HG03039 (cell line): ENCODE data around the gene ARL1.
A peak's percentile ranks its signal among the peaks of the same experiment; 100 is the strongest.
"Not testable (repeated sequence)": the region's sequence is repeated elsewhere in the genome, so short reads cannot be mapped to it uniquely, and the experiment has no call there.

Experiments
- ATAC-seq: cut with Tn5 transposase; IDR thresholded peaks from one replicate; pipeline ENCODE4 v1.9.1; 2021; ENCODE audit warnings: mild to moderate bottlenecking, moderate library complexity; ENCODE audit not compliant: unreplicated experiment

The ARL1 gene

DNA sequence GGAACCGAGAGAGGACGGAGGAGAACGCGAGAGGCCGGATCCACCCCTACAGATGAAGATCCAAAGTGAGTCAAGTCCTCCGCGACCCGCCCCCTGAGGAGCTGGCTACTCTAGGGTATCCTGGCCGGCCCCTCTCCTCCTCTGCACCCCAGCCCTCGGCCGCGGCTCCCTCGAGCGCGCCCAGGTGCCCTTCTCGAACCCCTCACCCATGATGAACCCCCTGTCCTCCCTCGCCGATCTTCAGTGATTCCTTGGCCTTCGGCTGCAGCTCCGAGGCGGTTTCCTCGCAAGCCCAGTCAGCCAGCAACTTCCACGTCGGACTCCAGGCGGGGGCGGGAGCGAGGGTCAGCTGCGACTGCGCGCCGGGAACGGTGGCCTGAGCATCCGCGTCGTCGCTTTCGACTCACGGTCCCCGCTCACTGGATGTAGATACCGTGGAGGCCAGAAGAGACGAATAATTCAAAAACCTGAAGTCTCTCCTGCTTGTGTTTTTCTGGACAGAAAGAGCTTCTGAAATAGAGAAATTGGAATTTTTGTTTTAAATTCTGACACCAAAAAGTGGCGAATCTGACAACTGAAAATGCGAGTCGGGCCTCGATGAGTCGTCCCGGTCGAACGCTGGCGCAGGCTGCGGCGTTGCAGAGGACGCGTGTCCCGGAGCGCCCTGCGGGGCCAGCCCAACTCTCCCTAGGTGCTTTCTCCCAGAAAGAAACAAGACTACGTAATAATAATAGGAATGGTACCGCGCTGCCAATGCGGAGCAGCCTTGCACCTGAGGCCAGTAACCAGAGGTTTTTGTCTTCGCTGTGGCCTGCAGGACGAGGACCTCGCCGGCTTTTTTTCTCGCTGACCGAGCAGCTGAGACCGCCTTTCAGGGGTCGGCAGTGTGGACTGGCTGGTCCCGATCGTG, at the start of gene ARL1:
Gene ARL1, minus strand, starts transcription at position 337 of the 910 bp plus-strand sequence. Its CDS starts 127 bp downstream, at position 210.
- peak; percentile 66 for ATAC-seq

DNA sequence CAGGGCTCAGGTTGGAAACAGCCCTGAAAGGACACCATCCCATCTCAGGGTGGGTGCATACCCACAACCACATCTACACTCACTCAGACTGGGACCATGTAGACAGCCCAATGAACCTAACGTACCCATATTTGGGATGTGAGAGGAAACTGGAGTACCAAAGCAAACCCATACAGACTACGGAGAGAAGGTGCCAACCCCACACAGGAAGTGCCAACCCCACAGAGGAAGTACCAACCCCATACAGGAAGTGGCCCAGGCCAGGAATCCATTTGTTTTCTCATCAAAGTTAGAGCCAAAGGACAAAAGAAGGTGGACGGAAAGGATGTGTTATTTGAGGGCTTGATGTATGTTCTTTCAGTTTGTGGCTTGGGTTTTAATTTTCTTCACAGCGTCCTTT, 48.1 kb upstream of the ARL1 start:
- ATAC-seq, result no peak

DNA sequence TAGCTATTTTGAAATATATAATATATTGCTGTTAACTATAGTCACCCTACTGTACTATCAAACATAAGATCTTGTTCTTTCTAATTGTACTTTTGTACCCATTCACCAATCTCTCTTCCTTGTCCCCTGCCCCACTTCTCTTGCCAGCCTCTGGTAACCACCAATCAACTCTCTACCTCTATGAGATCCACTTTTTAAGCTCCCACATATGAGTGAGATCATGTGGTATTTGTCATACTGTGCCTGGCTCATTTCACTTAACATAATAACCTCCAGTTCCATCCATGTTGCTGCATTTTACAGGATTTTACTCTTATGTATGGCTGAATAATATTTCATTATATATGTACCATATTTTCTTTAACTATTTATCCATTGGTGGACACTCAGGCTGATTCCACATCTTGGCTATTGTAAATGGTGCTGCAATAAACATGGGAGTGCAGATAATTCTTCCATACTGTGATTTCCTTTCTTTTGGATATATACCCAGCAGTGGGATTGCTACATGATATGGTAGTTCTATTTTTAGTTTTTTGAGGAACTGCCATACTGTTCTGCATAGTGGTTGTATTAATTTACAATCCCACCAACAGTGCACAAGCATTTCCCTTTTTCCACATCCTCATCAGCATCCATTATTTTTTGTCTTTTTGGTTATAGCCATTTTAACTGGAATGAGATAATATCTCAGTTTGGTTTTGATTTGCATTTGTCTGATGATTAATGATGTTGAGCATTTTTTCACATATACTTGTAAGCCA, 34.1 kb upstream of the ARL1 start:
- ATAC-seq, result no peak

DNA sequence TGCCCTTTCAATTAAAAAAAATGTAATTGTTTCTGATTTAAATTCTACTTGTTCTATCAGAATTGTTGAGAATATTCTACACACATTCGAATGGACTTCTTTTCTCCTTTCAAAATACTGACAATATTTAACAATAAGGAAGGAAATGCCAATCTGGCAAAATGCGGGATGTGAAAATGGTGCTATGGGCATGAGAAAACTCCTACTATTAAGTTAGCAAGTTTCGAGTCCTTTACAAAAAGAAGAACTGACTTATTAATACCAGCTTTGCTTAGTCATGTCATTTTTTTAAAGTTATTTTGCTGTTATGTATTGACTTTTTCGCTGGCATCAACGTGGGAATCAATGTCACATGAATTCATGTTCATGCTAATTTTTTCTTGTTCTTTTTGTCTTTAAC, 31.7 kb upstream of the ARL1 start:
- no peak for ATAC-seq

DNA sequence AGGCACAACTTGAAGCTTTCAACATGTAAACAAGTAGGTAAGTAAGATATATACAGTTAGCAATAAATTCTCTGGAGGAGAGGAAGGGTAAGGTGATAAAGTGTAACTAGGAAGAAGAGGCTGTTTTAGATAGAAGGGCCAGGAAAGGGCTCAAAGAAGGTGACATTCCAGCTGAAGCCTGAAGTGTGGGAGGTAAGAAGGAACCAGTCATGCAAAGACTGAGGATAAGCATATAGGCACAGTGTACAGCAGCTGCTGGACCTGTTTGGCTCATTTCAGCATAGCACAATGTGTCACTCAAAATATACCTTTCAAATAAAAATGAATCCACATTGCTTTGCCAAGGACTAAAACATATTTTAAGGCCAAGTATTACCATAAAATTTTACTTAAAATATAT, 28.6 kb upstream of the ARL1 start:
- no peak for ATAC-seq

DNA sequence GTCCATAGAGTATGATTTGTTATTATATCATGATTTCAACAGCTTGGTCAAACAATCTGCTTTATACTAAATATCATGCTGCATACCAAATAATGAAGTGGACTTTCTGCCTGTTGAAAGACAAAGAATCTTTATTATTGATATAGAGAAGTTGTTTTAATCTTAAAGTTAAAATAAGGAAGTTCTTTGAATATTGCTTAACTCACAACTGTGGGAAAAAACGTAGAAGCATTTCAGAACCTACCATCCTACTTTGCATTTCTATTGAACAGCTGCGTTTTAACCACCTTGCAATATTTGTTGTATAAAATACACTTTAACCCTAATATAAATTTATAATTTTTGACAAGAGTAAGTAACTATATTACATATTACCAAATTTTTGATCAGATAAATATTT, 22.9 kb upstream of the ARL1 start:
- no peak for ATAC-seq

DNA sequence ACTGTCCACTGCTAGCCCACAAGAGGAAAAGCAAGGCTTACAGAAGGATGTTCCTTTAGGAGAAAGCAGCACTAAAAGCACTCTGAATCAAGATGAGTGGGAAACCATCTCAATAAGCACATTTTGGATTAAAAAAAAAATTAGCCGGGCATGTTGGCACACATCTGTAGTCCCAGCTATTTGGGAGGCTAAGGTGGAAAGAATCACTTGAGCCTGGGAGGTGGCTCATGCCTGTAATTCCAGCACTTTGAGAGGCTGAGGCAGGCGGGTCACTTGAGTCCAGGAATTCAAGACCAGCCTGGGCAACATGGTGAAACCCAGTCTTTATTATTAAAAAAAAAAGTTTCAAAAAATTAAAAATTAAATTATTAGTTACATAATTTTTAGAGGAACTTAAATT, 17.0 kb upstream of the ARL1 start:
- ATAC-seq, result no peak

DNA sequence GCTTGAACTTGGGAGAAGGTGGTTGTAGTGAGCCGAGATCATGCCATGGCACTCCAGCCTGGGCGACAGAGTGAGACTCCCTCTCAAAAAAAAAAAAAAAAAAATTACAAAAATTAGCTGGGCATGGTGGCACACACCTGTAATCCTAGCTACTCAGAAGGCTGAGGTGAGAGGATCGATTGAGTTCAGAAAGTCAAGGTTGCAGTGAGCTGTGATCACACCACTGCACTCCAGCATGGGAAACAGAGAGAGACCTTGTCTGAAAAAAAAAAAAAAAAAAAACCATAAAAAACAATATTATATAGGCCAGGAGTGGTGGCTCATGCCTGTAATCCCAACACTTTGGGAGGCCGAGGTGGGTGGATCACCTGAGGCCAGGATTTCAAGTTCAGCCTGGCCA, 14.5 kb upstream of the ARL1 start:
- not testable (repeated sequence) for ATAC-seq

DNA sequence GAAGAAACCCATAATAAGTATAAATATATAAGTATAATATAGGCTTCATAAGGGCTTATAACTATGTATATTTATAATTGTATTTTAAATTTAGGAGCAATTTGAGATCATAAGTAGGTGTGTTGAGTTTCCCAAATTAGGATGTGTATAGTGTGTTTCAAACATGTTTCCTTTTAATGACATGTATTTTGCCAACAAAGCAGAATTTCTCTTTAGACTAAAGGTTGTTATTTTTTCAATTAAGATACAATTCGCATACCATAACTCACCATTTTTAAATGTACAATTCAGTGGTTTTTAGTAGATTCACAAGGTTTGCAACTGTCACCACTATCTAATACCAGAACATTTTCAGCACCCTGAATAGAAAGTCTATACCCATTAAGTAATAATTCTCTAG, 7.7 kb upstream of the ARL1 start:
- no peak for ATAC-seq

DNA sequence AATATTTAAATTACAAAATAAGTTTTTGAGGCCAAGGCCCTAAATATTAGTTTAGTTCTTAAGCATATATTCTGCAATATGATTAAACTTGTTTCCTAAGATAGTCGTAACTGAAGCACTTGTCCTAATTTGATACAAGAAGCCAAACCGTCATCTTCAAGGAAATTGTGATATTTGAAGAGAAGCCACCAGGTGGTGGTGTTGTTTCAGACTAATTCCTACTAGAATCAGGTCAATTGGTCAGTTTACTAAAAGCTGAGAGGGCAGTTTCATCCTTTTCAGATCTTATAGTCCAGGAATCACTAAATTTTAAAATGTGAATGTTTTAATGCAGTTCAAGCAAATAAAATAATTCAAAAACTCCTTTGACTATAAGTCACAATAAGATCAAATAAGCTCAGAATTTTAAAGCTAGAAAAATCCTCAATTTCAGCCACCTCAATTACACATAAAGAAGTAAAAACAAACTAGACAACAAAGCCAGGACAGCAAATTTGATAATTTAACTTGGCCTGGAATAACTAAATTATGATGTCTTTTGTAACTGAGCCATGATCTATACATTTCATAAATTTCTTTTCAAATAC, 7.1 kb upstream of the ARL1 start:
- no peak for ATAC-seq

DNA sequence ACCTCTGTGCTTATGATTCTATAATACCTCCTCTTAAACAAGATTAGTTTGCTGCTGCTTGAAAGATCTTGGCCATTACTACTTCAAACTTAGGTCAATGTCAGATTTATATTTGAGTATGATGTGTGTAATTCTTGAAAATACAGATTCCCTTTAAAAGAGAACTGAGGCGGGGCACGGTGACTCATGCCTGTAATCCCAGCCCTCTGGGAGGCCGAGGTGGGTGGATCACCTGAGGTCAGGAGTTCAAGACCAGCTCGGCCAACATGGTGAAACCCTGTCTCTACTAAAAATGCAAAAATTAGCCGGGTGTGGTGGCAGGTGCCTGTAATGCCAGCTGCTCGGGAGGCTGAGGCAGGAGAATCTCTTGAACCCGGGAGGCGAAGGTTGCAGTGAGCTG, 2.6 kb upstream of the ARL1 start:
- not testable (repeated sequence) for ATAC-seq

DNA sequence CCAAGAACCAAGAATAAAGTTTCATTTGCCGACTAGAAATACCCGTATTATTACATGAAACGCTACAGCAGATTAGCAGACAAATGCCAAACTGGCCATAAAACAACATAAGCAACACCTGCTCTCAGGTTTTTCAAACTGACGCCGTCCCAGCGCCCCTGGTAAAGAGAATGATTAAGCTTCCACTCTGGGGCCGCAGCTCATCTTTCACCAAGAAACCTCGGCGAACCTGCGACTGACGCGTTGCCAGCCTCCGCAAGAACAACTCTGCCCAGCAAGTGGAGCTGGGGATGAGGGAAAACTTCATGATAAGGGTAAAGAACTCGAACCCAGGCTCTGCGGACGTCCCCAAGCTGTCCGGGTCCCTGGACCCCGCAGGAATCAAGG, 530 bp downstream of the ARL1 start:
- ATAC-seq, result peak; percentile 19

DNA sequence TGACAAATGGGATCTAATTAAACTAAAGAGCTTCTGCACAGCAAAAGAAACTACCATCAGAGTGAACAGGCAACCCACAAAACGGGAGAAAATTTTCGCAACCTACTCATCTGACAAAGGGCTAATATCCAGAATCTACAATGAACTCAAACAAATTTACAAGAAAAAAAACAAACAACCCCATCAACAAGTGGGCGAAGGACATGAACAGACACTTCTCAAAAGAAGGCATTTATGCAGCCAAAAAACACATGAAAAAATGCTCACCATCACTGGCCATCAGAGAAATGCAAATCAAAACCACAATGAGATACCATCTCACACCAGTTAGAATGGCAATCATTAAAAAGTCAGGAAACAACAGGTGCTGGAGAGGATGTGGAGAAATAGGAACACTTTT, 16.4 kb downstream of the ARL1 start:
- not testable (repeated sequence) for ATAC-seq

DNA sequence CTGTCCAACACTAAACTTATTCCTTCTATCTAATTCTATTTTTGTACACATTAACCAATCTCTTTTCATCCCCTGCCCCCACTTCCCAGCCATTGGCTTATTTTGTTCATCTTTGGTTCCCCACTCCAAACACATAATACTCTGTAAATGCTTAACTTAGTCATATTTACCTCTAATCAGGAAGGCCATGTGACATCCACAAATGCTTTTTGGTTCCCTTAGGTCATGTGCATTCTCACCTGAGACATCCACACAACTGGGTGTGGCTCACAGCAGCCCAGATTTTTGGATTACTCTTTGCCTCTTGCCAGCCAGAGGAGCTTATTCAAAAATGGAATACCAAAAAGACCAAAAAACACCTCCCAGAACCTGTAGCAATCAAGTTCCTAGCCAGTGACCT, 28.4 kb downstream of the ARL1 start:
- ATAC-seq, result no peak

DNA sequence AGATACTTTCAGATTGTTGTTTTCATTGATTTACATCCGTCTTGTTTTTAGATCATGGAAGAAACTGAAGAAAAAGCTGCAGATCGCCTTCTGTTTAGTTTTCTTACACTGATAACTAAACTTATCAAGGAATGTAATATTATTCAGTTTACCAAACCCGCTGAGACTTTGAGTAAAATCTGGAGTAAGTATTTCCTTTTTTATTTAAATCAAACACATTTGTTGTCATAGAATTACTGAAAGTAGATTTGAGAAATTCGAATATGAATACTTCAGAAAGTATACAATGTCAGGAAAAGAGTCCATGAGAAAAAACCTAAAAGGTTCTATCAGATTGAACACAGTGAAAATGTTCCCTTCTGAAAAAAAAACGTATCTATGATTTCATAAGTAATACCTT, 32.0 kb downstream of the ARL1 start:
- ATAC-seq, result no peak

DNA sequence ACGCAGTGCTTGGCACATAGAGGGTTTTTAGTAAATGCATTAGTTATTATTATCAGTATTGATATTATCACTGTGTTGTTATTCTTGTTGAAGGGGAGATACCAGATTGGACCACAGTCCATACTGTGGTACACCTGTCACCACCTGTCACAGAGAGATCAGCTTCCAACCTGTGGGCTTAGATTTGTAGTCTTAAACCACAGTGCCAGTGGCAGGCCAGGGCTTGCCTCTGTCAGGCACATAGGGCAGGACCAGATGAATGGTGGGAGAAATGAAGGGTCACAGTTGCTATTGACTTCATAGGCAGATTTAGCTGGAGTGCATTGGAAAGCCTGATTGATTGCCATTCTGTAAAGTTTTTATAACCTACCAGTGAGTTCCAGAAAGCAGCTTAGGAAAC, 35.1 kb downstream of the ARL1 start:
- ATAC-seq, result no peak

DNA sequence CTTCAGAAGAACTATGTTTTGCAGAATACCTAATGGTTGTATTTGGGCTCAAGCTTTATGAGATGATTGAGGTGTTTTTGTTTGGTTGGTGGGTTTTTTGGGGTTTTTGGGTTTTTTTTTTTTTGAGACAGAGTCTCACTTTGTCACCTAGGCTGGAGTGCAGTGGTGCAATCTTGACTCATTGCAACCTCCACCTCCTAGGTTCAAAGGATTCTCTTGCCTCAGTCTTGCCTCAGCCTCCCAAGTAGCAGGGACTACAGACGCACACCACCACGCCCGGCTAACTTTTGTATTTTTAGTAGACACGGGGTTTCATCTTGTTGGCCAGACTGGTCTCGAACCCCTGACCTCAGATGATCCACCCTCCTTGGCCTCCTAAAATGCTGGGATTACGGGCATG, 39.6 kb downstream of the ARL1 start:
- no peak for ATAC-seq

DNA sequence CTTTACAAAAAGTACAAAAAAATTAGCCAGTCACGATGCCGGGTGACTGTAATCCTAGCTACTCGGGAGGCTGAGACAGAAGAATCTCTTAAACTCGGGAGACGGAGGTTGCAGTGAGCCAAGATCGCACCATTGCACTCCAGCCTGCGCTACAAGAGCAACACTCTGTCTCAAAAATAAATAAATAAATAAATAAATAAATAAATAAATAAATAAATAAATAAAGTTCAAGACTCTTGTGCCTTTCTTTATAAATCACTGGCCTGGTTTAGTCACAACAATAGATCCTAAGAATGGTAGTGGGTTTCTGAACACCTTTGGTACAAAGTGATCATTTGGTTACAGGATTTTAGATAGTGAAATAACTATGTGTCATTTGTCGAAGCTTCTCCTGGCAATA, 46.1 kb downstream of the ARL1 start:
- no peak for ATAC-seq

DNA sequence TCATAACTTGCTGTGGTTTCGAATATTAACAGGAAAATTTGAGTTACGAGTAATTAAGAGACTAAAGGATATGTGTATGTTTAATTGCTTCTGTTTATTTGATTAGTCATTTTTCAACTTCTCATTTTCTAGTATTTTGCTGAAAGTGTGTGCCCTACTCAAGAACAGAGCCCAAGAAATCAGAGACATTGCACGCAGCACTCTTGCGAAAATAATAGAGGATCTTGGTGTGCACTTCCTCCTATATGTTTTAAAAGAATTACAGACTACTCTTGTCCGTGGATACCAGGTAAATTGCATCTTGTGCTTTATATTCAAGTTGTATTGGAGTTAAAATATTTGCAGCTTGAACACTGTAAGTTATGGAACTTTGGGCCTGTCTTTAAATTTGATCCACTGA, 50.8 kb downstream of the ARL1 start:
- no peak for ATAC-seq

DNA sequence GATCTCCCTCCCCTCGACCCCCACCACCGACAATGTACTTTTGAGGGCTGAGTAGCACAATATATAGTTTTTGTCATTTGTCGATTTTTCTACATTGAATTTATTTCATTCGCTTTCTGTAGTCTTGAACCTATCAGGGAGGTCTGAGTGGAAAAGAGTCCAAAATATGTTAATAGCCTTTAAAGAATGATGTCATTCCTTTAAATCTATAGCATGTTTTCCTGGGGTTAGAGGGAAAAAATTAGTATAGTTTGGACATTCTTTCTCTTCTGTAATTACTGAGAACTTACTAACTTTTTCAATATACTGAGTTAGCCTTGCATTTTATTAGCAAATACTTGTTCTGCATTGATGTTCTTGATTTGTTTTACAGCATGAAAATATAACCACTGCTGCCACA, 55.9 kb downstream of the ARL1 start:
- no peak for ATAC-seq

DNA sequence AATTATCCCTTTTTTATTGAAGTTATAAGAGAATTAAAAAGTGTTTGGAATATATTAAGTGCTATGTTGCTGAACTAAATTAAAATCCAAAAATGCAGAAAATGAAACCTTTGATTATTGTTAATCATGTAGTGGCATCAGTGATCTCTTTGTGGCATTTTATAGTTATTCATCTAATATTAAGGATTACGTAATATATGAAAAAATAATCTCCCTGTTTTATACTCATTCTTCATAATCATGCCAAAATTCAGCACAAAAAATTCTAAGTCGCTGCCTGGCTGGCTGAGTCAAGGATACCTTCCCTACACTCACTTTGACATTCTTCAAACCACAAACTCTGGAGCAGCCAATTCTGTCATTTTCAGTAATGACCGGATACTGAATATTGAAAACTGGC, 63.7 kb downstream of the ARL1 start:
- no peak for ATAC-seq
